ENCODE results near the gene PDZD8.
"Not testable (repeated sequence)": the region's sequence is repeated elsewhere in the genome, so short reads cannot be mapped to it uniquely, and the experiment has no call there.

Gene PDZD8

GRCh38 chr10:117290872-117291271, 84.4 kb downstream of the PDZD8 start:
- DNase-seq (ENCODE audit: low spot score) = not testable (repeated sequence)

GRCh38 chr10:117284716-117285494, 90.3 kb downstream of the PDZD8 start:
- no peak for DNase-seq (ENCODE audit: low spot score)

- no peak for DNase-seq (ENCODE audit: low spot score)
These were observed 97.6 kb downstream of the PDZD8 start for GRCh38 chr10:117277675-117278074.

- no peak for DNase-seq (ENCODE audit: low spot score)
These were observed 100.1 kb downstream of the PDZD8 start for GRCh38 chr10:117275121-117275520.

- no peak for DNase-seq (ENCODE audit: low spot score)
These were observed 100.7 kb downstream of the PDZD8 start for GRCh38 chr10:117274509-117274908.

GRCh38 chr10:117273980-117274379, 101.3 kb downstream of the PDZD8 start:
- DNase-seq (ENCODE audit: low spot score) = no peak

- no peak for DNase-seq (ENCODE audit: low spot score)
These were observed 102.8 kb downstream of the PDZD8 start for GRCh38 chr10:117272195-117273076.

GRCh38 chr10:117271427-117271826, 103.8 kb downstream of the PDZD8 start:
- DNase-seq (ENCODE audit: low spot score) = no peak

GRCh38 chr10:117268907-117269306, 106.3 kb downstream of the PDZD8 start:
- DNase-seq (ENCODE audit: low spot score) = no peak

GRCh38 chr10:117268258-117268657, 107.0 kb downstream of the PDZD8 start:
- DNase-seq (ENCODE audit: low spot score) = no peak

- DNase-seq (ENCODE audit: low spot score) = no peak
These were observed 108.4 kb downstream of the PDZD8 start for GRCh38 chr10:117266812-117267211.

- no peak for DNase-seq (ENCODE audit: low spot score)
These were observed 108.8 kb downstream of the PDZD8 start for GRCh38 chr10:117266400-117266799.

- no peak for DNase-seq (ENCODE audit: low spot score)
These were observed 110.5 kb downstream of the PDZD8 start for GRCh38 chr10:117264782-117265181.

GRCh38 chr10:117262903-117263293, 112.3 kb downstream of the PDZD8 start:
- no peak for DNase-seq (ENCODE audit: low spot score)

- DNase-seq (ENCODE audit: low spot score) = no peak
These were observed 112.8 kb downstream of the PDZD8 start for GRCh38 chr10:117262291-117262902.

GRCh38 chr10:117261501-117261900, 113.7 kb downstream of the PDZD8 start:
- DNase-seq (ENCODE audit: low spot score) = no peak

- DNase-seq (ENCODE audit: low spot score) = no peak
These were observed 115.2 kb downstream of the PDZD8 start for GRCh38 chr10:117260084-117260483.

- DNase-seq (ENCODE audit: low spot score) = no peak
These were observed 116.0 kb downstream of the PDZD8 start for GRCh38 chr10:117259279-117259678.

- no peak for DNase-seq (ENCODE audit: low spot score)
These were observed 117.5 kb downstream of the PDZD8 start for GRCh38 chr10:117257721-117258120.

GRCh38 chr10:117256910-117257309, 118.3 kb downstream of the PDZD8 start:
- no peak for DNase-seq (ENCODE audit: low spot score)

GRCh38 chr10:117255835-117256460, 119.3 kb downstream of the PDZD8 start:
- DNase-seq (ENCODE audit: low spot score) = no peak

Data from globus pallidus (tissue), 1 donor.